K562 (cell line): ENCODE results near the gene TUBG2. TPM values are rescaled to one million over a fixed set of nuclear protein-coding genes. Genes with fewer than 3 reads are reported as not detected.

Source experiments
- CHD1 ChIP-seq: fragments of 200-600 bp; sonication (generic); IDR thresholded peaks from one replicate; pipeline ENCODE4 v1.6.1; 2012; ENCODE audit warnings: mild to moderate bottlenecking, moderate library complexity, low read length, inconsistent platforms
- CREM ChIP-seq: IDR thresholded peaks from 2 replicates; pipeline ENCODE4 v1.6.1; 2014; ENCODE audit warnings: antibody characterized with exemption, low read depth
- E2F8 ChIP-seq: fragments of 450-650 bp; IDR thresholded peaks from 2 replicates; pipeline ENCODE4 v1.7.1; 2018; ENCODE audit warnings: mild to moderate bottlenecking, low read depth; ENCODE audit not compliant: partially characterized antibody
- EP400 ChIP-seq: fragments of 450-650 bp; IDR thresholded peaks from 2 replicates; pipeline ENCODE4 v1.6.1; 2017; ENCODE audit warnings: antibody characterized with exemption, mild to moderate bottlenecking, moderate library complexity
- FOXM1 ChIP-seq, 2 experiments: fragments of 450-650 bp in 1 of 2; sonication (generic) in 1 of 2; formaldehyde crosslinking in 1 of 2; IDR thresholded peaks; 2 replicates each; pipeline versions ENCODE4 v1.6.1 to v1.9.0; 2017 to 2022; ENCODE audit warnings: low read depth in 2 of 2, mild to moderate bottlenecking in 2 of 2, missing genetic modification reagents in 1 of 2, moderate library complexity in 1 of 2
- GMEB1 ChIP-seq: fragments of 250-450 bp; sonication (Bioruptor Pico); IDR thresholded peaks from 2 replicates; pipeline ENCODE4 v1.4.0; 2020; ENCODE audit warnings: mild to moderate bottlenecking
- GTF2B ChIP-seq: IDR thresholded peaks from 2 replicates; pipeline ENCODE4 v1.6.1; 2011; ENCODE audit not compliant: insufficient read length; ENCODE audit errors: extremely low read depth
- KAT8 ChIP-seq: fragments of 450-650 bp; IDR thresholded peaks from 2 replicates; pipeline ENCODE4 v1.6.1; 2016; ENCODE audit warnings: low read depth, mild to moderate bottlenecking
- KHSRP ChIP-seq: fragments of 450-650 bp; IDR thresholded peaks from 2 replicates; pipeline ENCODE4 v1.6.1; 2017
- MBD2 ChIP-seq: sonication (generic); IDR thresholded peaks from 2 replicates; pipeline ENCODE4 v1.6.1; 2016; ENCODE audit warnings: low read depth, borderline replicate concordance
- PBX2 ChIP-seq, 2 experiments: IDR thresholded peaks in 1 of 2; conservative IDR thresholded peaks in 1 of 2; 2 replicates each; pipeline ENCODE4 v1.6.1; 2016; ENCODE audit warnings: low read depth in 2 of 2, mild to moderate bottlenecking in 1 of 2, missing compliant biosample characterization in 1 of 2, missing genetic modification characterization in 1 of 2, moderate library complexity in 1 of 2
- RB1 ChIP-seq: fragments of 450-650 bp; IDR thresholded peaks from 2 replicates; pipeline ENCODE4 v1.6.1; 2017; ENCODE audit warnings: low read depth, mild to moderate bottlenecking
- RBFOX2 ChIP-seq: fragments of 200-400 bp; formaldehyde crosslinking; IDR thresholded peaks from 2 replicates; pipeline ENCODE4 v1.6.1; 2017; ENCODE audit warnings: low read depth, mild to moderate bottlenecking, low read length, moderate library complexity
- RNF2 ChIP-seq: sonication (generic); IDR thresholded peaks from 2 replicates; pipeline ENCODE4 v1.6.1; 2016
- SMARCA5 ChIP-seq: fragments of 450-650 bp; IDR thresholded peaks from 2 replicates; pipeline ENCODE4 v1.6.1; 2016
- ZBTB17 ChIP-seq: fragments of 450-650 bp; formaldehyde crosslinking; IDR thresholded peaks from 2 replicates; pipeline ENCODE4 v1.4.0; 2020; ENCODE audit warnings: mild to moderate bottlenecking
- ZNF121 ChIP-seq: sonication (generic); formaldehyde crosslinking; conservative IDR thresholded peaks from 2 replicates; pipeline ENCODE4 v1.8.0; 2022; ENCODE audit warnings: missing genetic modification reagents
- ZNF140 ChIP-seq: fragments of 250-450 bp; sonication (Bioruptor Pico); IDR thresholded peaks from 2 replicates; pipeline ENCODE4 v1.8.0; 2021; ENCODE audit warnings: moderate library complexity, mild to moderate bottlenecking, inconsistent platforms
- ZNF232 ChIP-seq: sonication (generic); formaldehyde crosslinking; IDR thresholded peaks from 2 replicates; pipeline ENCODE4 v1.8.0; 2022; ENCODE audit warnings: mild to moderate bottlenecking, missing genetic modification reagents
- ZNF282 ChIP-seq: sonication (generic); formaldehyde crosslinking; IDR thresholded peaks from 2 replicates; pipeline ENCODE4 v1.8.1; 2023; ENCODE audit warnings: missing genetic modification reagents
- polyA plus RNA-seq, 8 experiments: library from polyadenylated mRNA; depleted of rRNA in 4 of 8; stranded (reverse) in 5 of 8; unstranded in 3 of 8; fragments of >200 nt; fragmentation: Nextera tagmentation in 2 of 8; fragmentation: Illumina TruSeq in 1 of 8; extraction: Ambion mirVana in 2 of 8; extraction: Trizol in 1 of 8; gene quantifications; 2 replicates each; pipeline versions ENCODE4 v1.2.1 to v1.2.3, GENCODE V29; 2011 to 2014; ENCODE audit warnings: inconsistent platforms in 1 of 8, missing spikeins in 1 of 8
- total RNA-seq, 7 experiments: library from RNA; depleted of rRNA in 6 of 7; stranded (reverse); fragments of >200 nt in 6 of 7; fragmentation: Illumina TruSeq in 2 of 7; extraction: Trizol in 2 of 7; gene quantifications; 2 replicates each; pipeline versions ENCODE4 v1.2.1 to v1.2.3, GENCODE V29; 2011 to 2021; ENCODE audit warnings: low replicate concordance in 1 of 7

TUBG2 gene
- total and polyA plus RNA-seq, 9 of the 15 experiments (the other 6 are each of a cell fraction or from before 2014, with no cell fraction given): 0.09 to 0.80 (median 0.24) TPM; not detected in 2

GRCh38 chr17:42677012-42677857, 18.2 kb downstream of the TUBG2 start (continued):
- TF ChIP-seq EP400: peak; percentile 61
- no peak for TF ChIP-seq ZBTB17 (CRISPR knock-in tag)
- TF ChIP-seq ZNF232 (CRISPR knock-in tag): no peak
- no peak for TF ChIP-seq KAT8
- TF ChIP-seq CREM: peak; percentile 94
- no peak for TF ChIP-seq RBFOX2
- 0 out of 2 replicates have a peak, but pooled peaks have one; percentile 10 for TF ChIP-seq RNF2
- TF ChIP-seq ZNF121 (CRISPR knock-in tag): peak; percentile 98
- TF ChIP-seq ZNF140: no peak
- TF ChIP-seq RB1: peak; percentile 36; the same call in 1 of the 2 replicates
- TF ChIP-seq CHD1: peak; percentile 74
- no peak for TF ChIP-seq E2F8
- peak; percentile 90 for TF ChIP-seq KHSRP
- TF ChIP-seq ZNF282 (CRISPR knock-in tag): no peak
- no peak for TF ChIP-seq PBX2 (CRISPR knock-in tag; IDR thresholded peaks at IDR 0.05; ENCODE audit: low read depth)
- TF ChIP-seq PBX2 (tag; conservative IDR thresholded peaks at IDR 0.05; ENCODE audit: low read depth): 0 out of 2 replicates have a peak, but pooled peaks have one; percentile 22
- no peak for TF ChIP-seq GTF2B
- peak; percentile 41; the same call in 1 of the 2 replicates for TF ChIP-seq FOXM1 (IDR thresholded peaks at IDR 0.05; ENCODE audit: low read depth)
- TF ChIP-seq FOXM1 (CRISPR knock-in tag; IDR thresholded peaks at IDR 0.05; ENCODE audit: low read depth): no peak
- TF ChIP-seq GMEB1: no peak
- peak; percentile 91 for TF ChIP-seq SMARCA5
- peak; percentile 90 for TF ChIP-seq MBD2
